GM23338 (cell line): Measurements from ENCODE around the gene ATG7.

Source experiments
- CTCF ChIP-seq, 2 experiments: fragments of 200-600 bp in 1 of 2; sonication (generic) in 1 of 2; conservative IDR thresholded peaks; 2 replicates each; pipeline versions ENCODE4 v1.5.1 to v1.6.1; 2016 to 2017; ENCODE audit warnings: antibody characterized with exemption in 2 of 2, low read depth in 2 of 2, mild to moderate bottlenecking in 2 of 2, moderate library complexity in 1 of 2
- EZH2 ChIP-seq: fragments of 200-600 bp; sonication (generic); IDR thresholded peaks from one replicate; pipeline ENCODE4 v1.8.0; 2017; ENCODE audit warnings: antibody characterized with exemption, mild to moderate bottlenecking, low read depth; ENCODE audit not compliant: unreplicated experiment
- EZH2phosphoT487 ChIP-seq: fragments of 200-600 bp; sonication (generic); IDR thresholded peaks from one replicate; pipeline ENCODE4 v1.8.1; 2018; ENCODE audit warnings: antibody characterized with exemption; ENCODE audit not compliant: unreplicated experiment
- POLR2AphosphoS5 ChIP-seq: IDR thresholded peaks from 2 replicates; pipeline ENCODE4 v1.6.1; 2016; ENCODE audit warnings: antibody characterized with exemption, low read depth
- TF ChIP-seq, protein P1 (sequence below): IDR thresholded peaks from one replicate; pipeline ENCODE4 v1.6.1; 2018; ENCODE audit warnings: antibody characterized with exemption; ENCODE audit not compliant: unreplicated experiment

- TF ChIP-seq CTCF (conservative IDR thresholded peaks at IDR 0.05; ENCODE audit: low read depth in 2 of 2) (no peak), EZH2 (no peak), POLR2AphosphoS5 (no peak), EZH2phosphoT487 (no peak)
- TF ChIP-seq, protein P1, sequence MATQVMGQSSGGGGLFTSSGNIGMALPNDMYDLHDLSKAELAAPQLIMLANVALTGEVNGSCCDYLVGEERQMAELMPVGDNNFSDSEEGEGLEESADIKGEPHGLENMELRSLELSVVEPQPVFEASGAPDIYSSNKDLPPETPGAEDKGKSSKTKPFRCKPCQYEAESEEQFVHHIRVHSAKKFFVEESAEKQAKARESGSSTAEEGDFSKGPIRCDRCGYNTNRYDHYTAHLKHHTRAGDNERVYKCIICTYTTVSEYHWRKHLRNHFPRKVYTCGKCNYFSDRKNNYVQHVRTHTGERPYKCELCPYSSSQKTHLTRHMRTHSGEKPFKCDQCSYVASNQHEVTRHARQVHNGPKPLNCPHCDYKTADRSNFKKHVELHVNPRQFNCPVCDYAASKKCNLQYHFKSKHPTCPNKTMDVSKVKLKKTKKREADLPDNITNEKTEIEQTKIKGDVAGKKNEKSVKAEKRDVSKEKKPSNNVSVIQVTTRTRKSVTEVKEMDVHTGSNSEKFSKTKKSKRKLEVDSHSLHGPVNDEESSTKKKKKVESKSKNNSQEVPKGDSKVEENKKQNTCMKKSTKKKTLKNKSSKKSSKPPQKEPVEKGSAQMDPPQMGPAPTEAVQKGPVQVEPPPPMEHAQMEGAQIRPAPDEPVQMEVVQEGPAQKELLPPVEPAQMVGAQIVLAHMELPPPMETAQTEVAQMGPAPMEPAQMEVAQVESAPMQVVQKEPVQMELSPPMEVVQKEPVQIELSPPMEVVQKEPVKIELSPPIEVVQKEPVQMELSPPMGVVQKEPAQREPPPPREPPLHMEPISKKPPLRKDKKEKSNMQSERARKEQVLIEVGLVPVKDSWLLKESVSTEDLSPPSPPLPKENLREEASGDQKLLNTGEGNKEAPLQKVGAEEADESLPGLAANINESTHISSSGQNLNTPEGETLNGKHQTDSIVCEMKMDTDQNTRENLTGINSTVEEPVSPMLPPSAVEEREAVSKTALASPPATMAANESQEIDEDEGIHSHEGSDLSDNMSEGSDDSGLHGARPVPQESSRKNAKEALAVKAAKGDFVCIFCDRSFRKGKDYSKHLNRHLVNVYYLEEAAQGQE = no peak
Observed at GRCh38 chr3:11381141-11381540, 108.9 kb downstream of the ATG7 start.
